NCI-H2227 (cell line): ENCODE data around the gene TRIM61.
"Not testable (repeated sequence)": the region's sequence is repeated elsewhere in the genome, so short reads cannot be mapped to it uniquely, and the experiment has no call there.

Experiments
- DNase-seq: peaks from one replicate; lab custom pipeline; 2025; ENCODE audit not compliant: unreplicated experiment; lab: John Stamatoyannopoulos, UW

Gene TRIM61

DNA sequence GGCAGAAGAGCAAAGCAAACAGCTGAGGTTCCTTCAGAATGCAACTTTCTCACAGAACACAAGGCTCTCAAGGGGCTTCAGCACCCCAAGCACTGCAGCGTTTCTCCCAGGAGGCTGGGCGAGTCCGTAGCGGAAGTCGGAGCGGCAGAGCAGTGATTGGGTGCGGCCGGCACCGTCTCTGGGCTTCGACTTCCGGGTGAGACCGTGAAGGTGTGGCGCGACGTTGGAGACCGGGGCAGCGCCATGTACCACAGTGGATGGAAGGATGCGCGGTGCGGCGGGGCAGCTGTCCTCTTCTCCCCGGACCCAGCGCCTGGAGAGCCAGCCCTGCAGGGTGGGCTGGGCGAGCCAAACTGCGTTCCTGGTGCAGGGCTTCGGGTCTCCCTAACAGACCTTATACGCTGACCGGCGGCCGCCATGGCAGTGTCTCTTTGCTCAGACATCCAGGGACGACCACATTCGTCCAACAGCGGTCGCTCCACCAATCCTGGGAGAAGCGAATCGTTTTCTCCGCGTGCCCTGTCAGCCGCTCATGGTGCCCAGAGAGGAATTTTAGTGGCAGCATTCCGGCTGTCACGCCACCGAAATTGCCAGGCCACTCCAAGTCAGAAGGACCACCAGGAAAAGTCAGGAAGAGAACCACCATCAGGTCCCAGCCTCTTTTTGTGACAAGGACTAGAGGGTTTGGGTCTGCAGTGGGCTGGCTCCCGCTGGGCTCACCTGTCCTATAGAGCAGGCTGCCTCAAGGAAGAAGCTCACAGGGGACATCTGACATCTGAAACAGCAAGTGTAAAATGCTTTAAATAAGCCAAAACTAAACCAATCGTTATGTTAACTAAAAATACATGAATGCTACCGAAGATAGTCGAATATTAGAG lies 20.5 kb downstream of the TRIM61 start:
- peak; percentile 87 for DNase-seq

GRCh38 chr4:164955107-164955805 lies 22.2 kb downstream of the TRIM61 start:
- DNase-seq: no peak

- no peak for DNase-seq
Measured at GRCh38 chr4:164952551-164952950, 24.9 kb downstream of the TRIM61 start.

DNA sequence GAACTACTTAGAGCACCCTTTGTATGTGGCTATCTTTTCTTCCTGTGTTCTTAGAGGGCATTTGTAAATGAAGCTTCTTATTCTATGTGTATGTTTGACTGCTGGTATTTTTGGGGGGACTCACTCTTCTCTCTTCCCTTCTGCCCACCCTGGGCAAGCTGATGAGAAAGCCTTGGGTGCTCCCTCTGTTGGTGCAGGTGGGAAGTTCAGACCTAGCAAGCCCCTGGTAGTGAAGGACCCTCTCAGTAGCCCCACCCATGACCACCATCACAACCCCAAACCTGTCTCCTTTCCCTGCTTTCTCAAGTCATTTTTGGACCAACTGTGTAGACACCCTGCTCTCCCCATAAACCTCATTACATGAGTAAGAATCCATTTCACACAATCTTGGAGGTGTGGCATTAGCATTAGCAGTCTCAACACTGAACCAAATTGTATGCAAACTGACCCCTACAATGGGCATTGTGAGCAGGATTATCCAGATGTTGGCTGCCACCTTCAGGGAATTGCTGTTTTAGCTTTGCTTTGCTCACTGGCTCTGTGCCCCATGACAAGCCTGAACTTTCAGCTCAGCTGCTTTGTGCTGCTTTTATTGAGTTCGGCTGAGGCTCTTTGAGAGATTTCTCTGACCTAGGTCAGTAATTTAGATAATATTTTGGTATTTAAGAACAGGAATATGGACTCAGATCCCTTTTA lies 27.9 kb downstream of the TRIM61 start:
- DNase-seq: no peak

GRCh38 chr4:164948975-164949374 lies 28.5 kb downstream of the TRIM61 start:
- DNase-seq: no peak

DNA sequence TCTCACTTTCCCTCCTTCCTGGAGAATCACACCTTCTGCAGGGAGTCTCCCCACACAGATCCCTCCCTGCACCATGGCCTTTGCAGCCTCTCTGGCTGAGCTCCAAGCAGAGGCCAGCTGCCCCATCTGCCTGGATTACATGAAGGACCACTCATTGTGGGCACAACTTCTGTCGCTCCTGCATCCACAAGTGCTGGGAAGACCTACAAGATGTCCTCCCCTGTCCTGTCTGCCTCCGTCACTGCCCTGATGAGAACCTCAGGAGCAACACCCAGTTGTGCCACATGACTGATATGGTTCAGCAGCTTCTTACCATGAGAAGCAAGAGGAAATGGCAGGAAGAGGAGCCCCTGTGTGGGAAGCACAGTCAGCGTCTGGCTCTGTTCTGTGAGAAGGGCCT lies 29.5 kb downstream of the TRIM61 start:
- not testable (repeated sequence) for DNase-seq

GRCh38 chr4:164946810-164947209 lies 30.6 kb downstream of the TRIM61 start:
- DNase-seq: no peak

DNA sequence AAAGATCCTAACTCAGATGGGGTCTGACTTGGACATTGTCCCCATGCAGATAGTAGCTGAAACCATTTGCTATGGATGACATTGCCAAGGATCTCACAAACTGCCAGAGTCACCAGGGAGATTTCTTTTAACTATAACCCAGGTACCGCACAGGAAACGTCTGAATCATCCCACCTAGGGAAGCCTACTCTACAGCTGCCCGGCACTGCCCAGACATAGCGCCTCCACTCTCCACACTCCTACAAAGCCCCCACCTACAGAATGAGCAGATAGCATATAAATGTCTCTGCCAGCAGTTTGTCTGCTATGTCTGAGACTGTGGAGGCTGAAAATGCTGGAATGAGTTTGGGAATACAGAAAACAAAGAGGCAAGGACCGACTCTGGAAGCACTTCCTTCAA lies 32.3 kb downstream of the TRIM61 start:
- no peak for DNase-seq

DNA sequence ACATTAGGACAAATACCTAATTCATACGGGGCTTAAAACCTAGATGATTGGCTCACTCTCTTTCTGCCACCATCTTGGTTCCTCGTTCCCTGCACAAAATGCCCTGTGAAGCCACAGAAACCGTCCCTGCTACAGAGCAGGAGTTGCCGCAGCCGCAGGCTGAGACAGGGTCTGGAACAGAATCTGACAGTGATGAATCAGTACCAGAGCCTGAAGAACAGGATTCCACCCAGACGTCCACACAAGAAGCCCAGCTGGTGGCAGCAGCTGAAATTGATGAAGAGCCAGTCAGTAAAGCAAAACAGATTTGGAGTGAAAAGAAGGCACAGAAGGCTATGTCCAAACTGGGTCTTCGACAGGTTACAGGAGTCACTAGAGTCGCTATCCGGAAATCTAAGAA lies 34.3 kb downstream of the TRIM61 start:
- no peak for DNase-seq

DNA sequence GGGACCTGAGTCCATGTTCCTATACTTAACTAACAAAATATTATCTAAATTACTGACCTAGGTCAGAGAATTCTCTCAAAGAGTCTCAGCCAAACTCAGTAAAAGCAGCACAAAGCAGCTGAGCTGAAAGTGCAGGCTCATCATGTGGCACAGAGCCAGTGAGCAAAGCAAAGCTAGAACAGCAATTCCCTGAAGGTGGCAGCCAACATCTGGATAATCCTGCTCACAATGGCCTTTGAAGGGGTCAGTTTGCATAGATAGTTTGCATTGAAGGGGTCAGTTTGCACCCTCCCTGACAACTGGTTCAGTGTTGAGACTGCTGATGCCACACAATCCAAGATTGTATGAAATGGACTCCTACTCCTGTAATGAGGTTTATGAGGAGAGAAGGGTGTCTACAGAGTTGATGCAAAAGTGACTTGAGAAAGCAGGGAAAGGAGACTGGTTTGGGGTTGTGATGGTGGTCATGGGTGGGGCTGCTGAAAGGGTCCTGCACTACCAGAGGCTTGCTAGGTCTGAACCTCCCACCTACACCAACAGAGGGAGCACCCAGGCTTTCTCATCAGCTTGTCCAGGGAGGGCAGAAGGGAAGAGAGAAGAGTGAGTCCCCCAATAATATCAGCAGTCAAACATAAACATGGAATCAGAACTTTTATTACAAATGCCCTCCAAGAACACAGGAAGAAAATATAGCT lies 39.7 kb downstream of the TRIM61 start:
- no peak for DNase-seq

GRCh38 chr4:164935865-164936606 lies 41.4 kb downstream of the TRIM61 start:
- not testable (repeated sequence) for DNase-seq

DNA sequence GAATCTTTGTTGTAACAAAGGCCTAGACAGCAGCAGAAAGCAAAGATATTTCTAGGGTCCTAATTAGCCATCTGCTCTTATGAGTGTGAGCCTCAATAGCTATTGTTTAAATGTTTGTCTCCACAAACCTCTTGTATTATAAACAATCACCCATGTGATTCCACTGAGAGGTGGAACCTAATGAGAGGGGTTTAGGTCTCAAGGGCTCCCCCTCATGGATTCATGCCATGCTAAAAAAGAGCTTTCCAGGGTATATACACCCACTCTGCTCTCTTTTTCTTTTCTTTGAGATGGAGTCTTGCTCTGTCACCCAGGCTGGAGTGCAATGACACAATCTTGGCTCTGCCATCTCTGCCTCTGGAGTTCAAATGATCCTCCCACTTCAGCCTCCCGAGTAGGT lies 42.1 kb downstream of the TRIM61 start:
- no peak for DNase-seq

- DNase-seq: no peak
Measured at GRCh38 chr4:164933244-164933643, 44.2 kb downstream of the TRIM61 start.

GRCh38 chr4:164931551-164932324 lies 45.7 kb downstream of the TRIM61 start:
- DNase-seq: no peak

DNA sequence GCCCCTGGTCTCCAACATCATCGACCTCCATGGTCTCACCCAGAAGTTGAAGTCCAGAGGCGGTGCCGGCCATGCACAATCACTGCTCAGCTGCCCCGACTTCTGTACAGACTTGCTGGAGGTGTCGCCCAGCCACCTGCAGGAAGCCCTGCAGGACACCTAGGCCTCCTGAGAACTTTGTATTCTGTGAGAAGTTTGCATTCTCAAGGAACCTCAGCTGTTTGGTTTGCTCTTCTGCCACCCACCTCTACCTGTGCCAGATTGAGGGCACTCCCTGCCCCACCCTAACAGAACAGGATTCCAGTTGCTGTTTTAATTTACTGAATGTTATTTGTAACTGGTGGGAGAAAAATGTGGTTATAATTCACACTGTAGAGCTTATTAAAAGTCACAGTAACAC lies 46.8 kb downstream of the TRIM61 start:
- DNase-seq: no peak

DNA sequence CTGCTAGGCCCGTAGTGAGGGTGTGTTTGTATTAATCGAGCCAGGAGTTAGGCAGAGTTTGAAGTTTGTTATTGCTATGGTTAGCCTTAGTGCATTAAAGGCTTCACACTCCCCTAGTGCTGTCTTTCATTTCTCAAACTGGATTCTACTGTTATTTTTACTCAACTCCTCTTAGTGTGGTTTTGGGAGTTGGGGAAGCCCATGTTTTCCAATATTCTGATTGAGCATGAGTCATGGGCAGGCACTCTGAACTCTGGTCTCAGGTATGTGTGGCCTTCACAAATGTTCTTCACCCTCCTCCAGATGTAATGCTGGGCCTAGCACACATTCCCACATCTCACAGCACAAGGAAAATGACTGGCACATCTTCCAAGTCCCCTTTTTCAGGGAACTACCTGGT lies 50.4 kb downstream of the TRIM61 start:
- DNase-seq: not testable (repeated sequence)

- DNase-seq: no peak
Measured at GRCh38 chr4:164926301-164926700, 51.2 kb downstream of the TRIM61 start.

- no peak for DNase-seq
Measured at GRCh38 chr4:164924670-164925238, 52.7 kb downstream of the TRIM61 start.

DNA sequence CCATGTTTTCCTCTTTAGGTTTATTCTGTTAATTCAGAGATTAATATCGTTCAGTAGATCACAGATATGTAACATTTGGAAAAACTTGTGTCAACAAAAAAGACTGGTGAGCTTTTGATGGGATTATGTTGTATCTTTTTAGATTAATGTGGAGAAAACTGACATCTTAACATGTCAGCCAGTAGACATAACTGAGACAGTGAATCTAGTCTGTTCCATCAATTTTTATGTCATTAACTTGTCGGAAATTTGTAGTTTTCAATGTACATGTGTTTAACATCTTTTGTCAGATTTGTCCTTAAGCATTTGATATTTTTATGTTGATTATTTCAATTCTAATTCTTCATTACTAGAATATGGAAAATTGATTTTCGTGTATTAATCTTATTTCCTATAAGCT lies 58.5 kb downstream of the TRIM61 start:
- DNase-seq: no peak
